Prostate gland (tissue), 2 donors: ENCODE data around the gene DGKZ.

Experiments used
- CTCF ChIP-seq, 4 experiments: fragments of 200-600 bp in 2 of 4; fragments of 450-650 bp in 2 of 4; sonication (generic) in 2 of 4; IDR thresholded peaks; 1 replicate in 3 of 4; 2 replicates in 1 of 4; pipeline ENCODE4 v1.5.1; 2016 to 2019; ENCODE audit warnings: antibody characterized with exemption in 4 of 4, mild to moderate bottlenecking in 2 of 4, moderate library complexity in 2 of 4
- POLR2A ChIP-seq: fragments of 450-650 bp; IDR thresholded peaks from one replicate; pipeline ENCODE4 v1.6.1; 2016; ENCODE audit warnings: antibody characterized with exemption, mild to moderate bottlenecking
- POLR2AphosphoS5 ChIP-seq: sonication (generic); formaldehyde crosslinking; IDR thresholded peaks from one replicate; pipeline ENCODE4 v1.6.1; 2017; ENCODE audit warnings: antibody characterized with exemption

DNA sequence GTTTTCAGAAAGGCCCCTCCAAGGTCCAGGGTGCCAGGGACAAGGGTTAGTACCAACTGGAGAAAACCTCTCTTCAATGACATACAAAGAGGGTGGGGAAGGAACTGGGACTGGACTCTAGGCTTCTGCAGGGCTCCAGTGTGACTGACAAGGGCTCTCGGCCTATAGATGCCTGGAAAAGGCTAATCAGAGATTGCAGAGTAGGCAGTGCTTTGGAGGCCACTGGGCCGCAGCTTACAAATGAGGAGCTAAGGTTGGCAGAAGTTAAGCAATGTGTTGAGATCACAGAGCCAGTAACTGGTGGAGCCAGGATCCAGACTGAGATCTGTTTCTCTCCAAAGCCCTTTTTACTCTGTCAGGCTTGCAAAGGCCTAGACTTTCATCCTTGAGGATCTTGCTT is 7.4 kb upstream of the DGKZ start:
- TF ChIP-seq CTCF (IDR thresholded peaks at IDR 0.05) (no peak), POLR2A (no peak), POLR2AphosphoS5 (no peak)
